GM23338 (cell line): ENCODE data around the gene CCBE1. TPM values are rescaled to one million over a fixed set of nuclear protein-coding genes. Genes with fewer than 3 reads are reported as not detected.

Experiments
- ATAC-seq: fragments of 200-7000 bp; cut with Tn5 transposase; 3 replicates; pipeline ENCODE4 v1.9.1; 2020
- DNase-seq: peaks from one replicate; pipeline ENCODE4 v3.0.0-alpha.2; 2015; ENCODE audit warnings: low spot score
- H2AFZ ChIP-seq: fragments of 200-600 bp; sonication (generic); 2 replicates; pipeline ENCODE4 v1.8.0; 2016; ENCODE audit warnings: antibody characterized with exemption, mild to moderate bottlenecking, moderate library complexity
- H3F3A ChIP-seq: fragments of 200-600 bp; sonication (generic); replicated peaks from 2 replicates; pipeline ENCODE4 v1.8.0; 2017; ENCODE audit warnings: antibody characterized with exemption, mixed run types, low read depth
- H3K27ac ChIP-seq: fragments of 200-600 bp; sonication (generic); 2 replicates; pipeline ENCODE4 v1.6.1; 2016; ENCODE audit warnings: low read depth
- H3K27me3 ChIP-seq: fragments of 200-600 bp; sonication (generic); 2 replicates; pipeline ENCODE4 v1.8.0; 2016; ENCODE audit warnings: mild to moderate bottlenecking, mixed run types, moderate library complexity; ENCODE audit not compliant: insufficient read depth
- H3K36me3 ChIP-seq: fragments of 200-600 bp; sonication (generic); 2 replicates; pipeline ENCODE4 v1.8.0; 2016; ENCODE audit warnings: mild to moderate bottlenecking; ENCODE audit not compliant: insufficient read depth
- H3K4me1 ChIP-seq: fragments of 200-600 bp; sonication (generic); 2 replicates; pipeline ENCODE4 v1.8.0; 2016; ENCODE audit warnings: mild to moderate bottlenecking, moderate library complexity; ENCODE audit not compliant: insufficient read depth
- H3K4me2 ChIP-seq: fragments of 200-600 bp; sonication (generic); 2 replicates; pipeline ENCODE4 v1.7.1; 2017; ENCODE audit warnings: mixed run types
- H3K4me3 ChIP-seq: fragments of 200-600 bp; sonication (generic); 2 replicates; pipeline ENCODE4 v1.6.1; 2016; ENCODE audit warnings: mixed run types
- H3K79me2 ChIP-seq: fragments of 200-600 bp; sonication (generic); replicated peaks from 2 replicates; pipeline ENCODE4 v1.8.0; 2017; ENCODE audit warnings: mild to moderate bottlenecking; ENCODE audit not compliant: insufficient read depth
- H3K9me2 ChIP-seq: fragments of 200-600 bp; sonication (generic); 2 replicates; pipeline ENCODE4 v1.8.0; 2017; ENCODE audit not compliant: insufficient read depth
- H4K20me1 ChIP-seq: fragments of 200-600 bp; sonication (generic); replicated peaks from 2 replicates; pipeline ENCODE4 v1.8.0; 2017; ENCODE audit warnings: mild to moderate bottlenecking; ENCODE audit not compliant: insufficient read depth
- H3K27ac Mint-ChIP-seq: 2 replicates; pipeline ENCODE4 v1.8.0; 2020; ENCODE audit warnings: inconsistent platforms, mild to moderate bottlenecking, moderate library complexity, mixed read lengths
- H3K27me3 Mint-ChIP-seq: 3 replicates; pipeline ENCODE4 v1.8.0; 2022; ENCODE audit warnings: low read depth, mild to moderate bottlenecking, moderate library complexity, mixed read lengths, inconsistent platforms; ENCODE audit not compliant: insufficient read depth, poor library complexity
- H3K36me3 Mint-ChIP-seq: 3 replicates; pipeline ENCODE4 v1.8.0; 2021; ENCODE audit warnings: low read depth, mild to moderate bottlenecking, inconsistent platforms, moderate library complexity, mixed read lengths
- H3K4me1 Mint-ChIP-seq: 3 replicates; pipeline ENCODE4 v1.8.0; 2020; ENCODE audit warnings: mild to moderate bottlenecking, inconsistent platforms, mixed read lengths
- H3K4me3 Mint-ChIP-seq: 3 replicates; pipeline ENCODE4 v1.8.0; 2021; ENCODE audit warnings: moderate library complexity, mild to moderate bottlenecking, inconsistent platforms, mixed read lengths
- H3K9me3 Mint-ChIP-seq: 3 replicates; pipeline ENCODE4 v1.8.0; 2020; ENCODE audit warnings: moderate library complexity, mild to moderate bottlenecking, inconsistent platforms, mixed read lengths
- CREB1 ChIP-seq: fragments of 250-450 bp; sonication (Bioruptor Pico); IDR thresholded peaks from 2 replicates; pipeline ENCODE4 v1.5.0; 2020; ENCODE audit warnings: low read depth, mild to moderate bottlenecking, moderate library complexity
- EZH2 ChIP-seq: fragments of 200-600 bp; sonication (generic); IDR thresholded peaks from one replicate; pipeline ENCODE4 v1.8.0; 2017; ENCODE audit warnings: antibody characterized with exemption, mild to moderate bottlenecking, low read depth; ENCODE audit not compliant: unreplicated experiment
- POLR2AphosphoS5 ChIP-seq: IDR thresholded peaks from 2 replicates; pipeline ENCODE4 v1.6.1; 2016; ENCODE audit warnings: antibody characterized with exemption, low read depth
- STAT1 ChIP-seq: IDR thresholded peaks from one replicate; pipeline ENCODE4 v1.6.1; 2016; ENCODE audit warnings: antibody characterized with exemption; ENCODE audit not compliant: unreplicated experiment
- polyA plus RNA-seq: library from polyadenylated mRNA; unstranded; fragments of >200 nt; fragmentation: Nextera tagmentation; extraction: Ambion mirVana; gene quantifications from 2 replicates; pipeline ENCODE4 v1.2.1, GENCODE V29; 2016
- total RNA-seq: library from RNA; depleted of rRNA; stranded (reverse); fragments of >200 nt; shearing (Covaris generic); gene quantifications from 2 replicates; pipeline ENCODE4 v1.2.3, GENCODE V29; 2014
- TF ChIP-seq, protein P1 (sequence below): IDR thresholded peaks from one replicate; pipeline ENCODE4 v1.6.1; 2018; ENCODE audit warnings: antibody characterized with exemption; ENCODE audit not compliant: unreplicated experiment
- TF ChIP-seq, protein P2 (sequence below): IDR thresholded peaks from 2 replicates; pipeline ENCODE4 v1.6.1; 2016; ENCODE audit warnings: antibody characterized with exemption
- TF ChIP-seq, protein P3 (sequence below), 2 experiments: fragments of 200-600 bp in 1 of 2; sonication (generic) in 1 of 2; conservative IDR thresholded peaks; 2 replicates each; pipeline versions ENCODE4 v1.5.1 to v1.6.1; 2016 to 2017; ENCODE audit warnings: antibody characterized with exemption in 2 of 2, low read depth in 2 of 2, mild to moderate bottlenecking in 2 of 2, moderate library complexity in 1 of 2

CCBE1 gene
- total and polyA plus RNA-seq, 2 experiments from 2014 or later, result 2.1 to 2.6 TPM

DNA sequence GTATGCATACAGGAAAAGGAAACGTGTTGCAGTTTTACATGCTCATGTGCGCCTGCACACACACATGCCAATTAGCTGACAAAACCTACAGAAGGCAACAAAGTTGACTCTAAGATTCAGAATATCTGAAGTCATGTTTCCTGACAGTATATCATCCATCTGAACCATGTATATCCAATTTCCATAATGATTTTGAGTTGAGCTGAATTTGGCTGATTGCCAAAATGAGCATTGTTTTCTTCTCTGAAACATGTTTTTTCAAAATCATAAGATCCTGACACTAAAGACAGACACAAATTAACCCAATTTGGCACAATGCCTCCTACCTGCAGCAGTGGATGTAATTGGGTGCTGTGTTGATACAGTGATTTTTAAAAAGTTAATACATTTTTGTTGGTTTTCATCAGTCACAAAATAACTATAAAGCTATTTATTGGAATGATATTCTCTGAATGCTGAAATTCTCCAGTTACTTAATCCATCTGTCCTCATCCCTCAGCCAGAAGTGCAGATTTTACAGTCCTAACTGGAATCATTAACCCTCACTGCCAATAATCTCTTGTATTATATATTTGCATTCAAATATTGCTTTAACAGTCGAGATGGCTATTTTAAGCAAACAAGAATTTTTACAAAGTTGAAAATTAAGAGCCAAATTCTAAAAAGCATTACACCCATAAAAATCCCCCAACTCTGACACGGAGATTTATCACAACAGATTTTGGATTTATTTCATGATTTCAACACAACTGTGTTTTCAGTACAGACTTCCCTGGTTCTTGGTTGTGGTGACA, 176.5 kb downstream of the CCBE1 start:
- H3K27me3 Mint-ChIP-seq, result no peaks in the 10 kb centered on the region
- H3K9me3 Mint-ChIP-seq, result peaks cover 5% of the 10 kb centered on the region; the same call in 2 of the 3 replicates
- DNase-seq, result no peak
- no peak overlapping the region for H2AFZ ChIP-seq
- H3K36me3 ChIP-seq, result no peaks in the 10 kb centered on the region
- no peak overlapping the region for H3K4me3 Mint-ChIP-seq
- no peaks in the 10 kb centered on the region for H3K27me3 ChIP-seq
- TF ChIP-seq, protein P1, sequence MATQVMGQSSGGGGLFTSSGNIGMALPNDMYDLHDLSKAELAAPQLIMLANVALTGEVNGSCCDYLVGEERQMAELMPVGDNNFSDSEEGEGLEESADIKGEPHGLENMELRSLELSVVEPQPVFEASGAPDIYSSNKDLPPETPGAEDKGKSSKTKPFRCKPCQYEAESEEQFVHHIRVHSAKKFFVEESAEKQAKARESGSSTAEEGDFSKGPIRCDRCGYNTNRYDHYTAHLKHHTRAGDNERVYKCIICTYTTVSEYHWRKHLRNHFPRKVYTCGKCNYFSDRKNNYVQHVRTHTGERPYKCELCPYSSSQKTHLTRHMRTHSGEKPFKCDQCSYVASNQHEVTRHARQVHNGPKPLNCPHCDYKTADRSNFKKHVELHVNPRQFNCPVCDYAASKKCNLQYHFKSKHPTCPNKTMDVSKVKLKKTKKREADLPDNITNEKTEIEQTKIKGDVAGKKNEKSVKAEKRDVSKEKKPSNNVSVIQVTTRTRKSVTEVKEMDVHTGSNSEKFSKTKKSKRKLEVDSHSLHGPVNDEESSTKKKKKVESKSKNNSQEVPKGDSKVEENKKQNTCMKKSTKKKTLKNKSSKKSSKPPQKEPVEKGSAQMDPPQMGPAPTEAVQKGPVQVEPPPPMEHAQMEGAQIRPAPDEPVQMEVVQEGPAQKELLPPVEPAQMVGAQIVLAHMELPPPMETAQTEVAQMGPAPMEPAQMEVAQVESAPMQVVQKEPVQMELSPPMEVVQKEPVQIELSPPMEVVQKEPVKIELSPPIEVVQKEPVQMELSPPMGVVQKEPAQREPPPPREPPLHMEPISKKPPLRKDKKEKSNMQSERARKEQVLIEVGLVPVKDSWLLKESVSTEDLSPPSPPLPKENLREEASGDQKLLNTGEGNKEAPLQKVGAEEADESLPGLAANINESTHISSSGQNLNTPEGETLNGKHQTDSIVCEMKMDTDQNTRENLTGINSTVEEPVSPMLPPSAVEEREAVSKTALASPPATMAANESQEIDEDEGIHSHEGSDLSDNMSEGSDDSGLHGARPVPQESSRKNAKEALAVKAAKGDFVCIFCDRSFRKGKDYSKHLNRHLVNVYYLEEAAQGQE, result no peak
- no peak overlapping the region for H3K27ac Mint-ChIP-seq
- H3K36me3 Mint-ChIP-seq, result no peaks in the 10 kb centered on the region
- no peak overlapping the region for H3K4me2 ChIP-seq
- H3K4me1 Mint-ChIP-seq, result peaks cover 9% of the 10 kb centered on the region; the same call in 2 of the 3 replicates
- no peaks in the 10 kb centered on the region for H3K4me1 ChIP-seq
- no peak overlapping the region for H3K4me3 ChIP-seq
- H4K20me1 ChIP-seq, result no peaks in the 10 kb centered on the region; the same call in 1 of the 2 replicates
- H3K79me2 ChIP-seq, result no peaks in the 10 kb centered on the region
- H3K27ac ChIP-seq, result no peak overlapping the region
- H3F3A ChIP-seq, result no peaks in the 10 kb centered on the region
- no peaks in the 10 kb centered on the region for H3K9me2 ChIP-seq
- no peak for ATAC-seq

DNA sequence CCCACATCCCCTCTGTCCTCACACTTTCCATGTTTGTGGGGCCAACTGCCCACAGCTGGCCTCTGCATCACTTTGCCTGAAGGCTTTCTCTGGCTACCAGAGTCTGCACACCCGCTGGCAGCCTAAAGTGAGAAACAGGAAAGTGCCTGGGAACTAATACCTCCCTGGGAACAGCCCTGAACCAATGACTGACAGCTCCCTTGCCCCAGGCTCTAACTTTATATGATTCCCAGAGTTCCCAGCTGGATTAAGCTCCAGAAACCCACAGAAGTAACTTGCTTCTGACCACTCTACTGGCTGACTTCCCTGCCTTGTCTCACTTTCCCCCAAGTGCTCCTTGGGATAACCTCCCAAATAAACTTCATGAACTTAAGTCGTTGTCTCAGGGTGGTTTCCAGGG, 178.5 kb downstream of the CCBE1 start:
- H3K27ac ChIP-seq, result no peak overlapping the region
- H3F3A ChIP-seq, result no peaks in the 10 kb centered on the region
- H3K36me3 Mint-ChIP-seq, result no peaks in the 10 kb centered on the region
- no peaks in the 10 kb centered on the region for H3K36me3 ChIP-seq
- no peaks in the 10 kb centered on the region; the same call in 1 of the 2 replicates for H4K20me1 ChIP-seq
- no peak overlapping the region for H3K27ac Mint-ChIP-seq
- no peak overlapping the region for H3K4me3 Mint-ChIP-seq
- H3K27me3 Mint-ChIP-seq, result peaks cover 2% of the 10 kb centered on the region
- H2AFZ ChIP-seq, result no peak overlapping the region
- H3K4me3 ChIP-seq, result no peak overlapping the region
- TF ChIP-seq STAT1, result no peak
- TF ChIP-seq POLR2AphosphoS5, result no peak
- no peak for TF ChIP-seq EZH2
- no peak for TF ChIP-seq CREB1 (CRISPR knock-in tag)
- TF ChIP-seq, protein P2, sequence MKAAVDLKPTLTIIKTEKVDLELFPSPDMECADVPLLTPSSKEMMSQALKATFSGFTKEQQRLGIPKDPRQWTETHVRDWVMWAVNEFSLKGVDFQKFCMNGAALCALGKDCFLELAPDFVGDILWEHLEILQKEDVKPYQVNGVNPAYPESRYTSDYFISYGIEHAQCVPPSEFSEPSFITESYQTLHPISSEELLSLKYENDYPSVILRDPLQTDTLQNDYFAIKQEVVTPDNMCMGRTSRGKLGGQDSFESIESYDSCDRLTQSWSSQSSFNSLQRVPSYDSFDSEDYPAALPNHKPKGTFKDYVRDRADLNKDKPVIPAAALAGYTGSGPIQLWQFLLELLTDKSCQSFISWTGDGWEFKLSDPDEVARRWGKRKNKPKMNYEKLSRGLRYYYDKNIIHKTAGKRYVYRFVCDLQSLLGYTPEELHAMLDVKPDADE, result no peak
- TF ChIP-seq, protein P3, sequence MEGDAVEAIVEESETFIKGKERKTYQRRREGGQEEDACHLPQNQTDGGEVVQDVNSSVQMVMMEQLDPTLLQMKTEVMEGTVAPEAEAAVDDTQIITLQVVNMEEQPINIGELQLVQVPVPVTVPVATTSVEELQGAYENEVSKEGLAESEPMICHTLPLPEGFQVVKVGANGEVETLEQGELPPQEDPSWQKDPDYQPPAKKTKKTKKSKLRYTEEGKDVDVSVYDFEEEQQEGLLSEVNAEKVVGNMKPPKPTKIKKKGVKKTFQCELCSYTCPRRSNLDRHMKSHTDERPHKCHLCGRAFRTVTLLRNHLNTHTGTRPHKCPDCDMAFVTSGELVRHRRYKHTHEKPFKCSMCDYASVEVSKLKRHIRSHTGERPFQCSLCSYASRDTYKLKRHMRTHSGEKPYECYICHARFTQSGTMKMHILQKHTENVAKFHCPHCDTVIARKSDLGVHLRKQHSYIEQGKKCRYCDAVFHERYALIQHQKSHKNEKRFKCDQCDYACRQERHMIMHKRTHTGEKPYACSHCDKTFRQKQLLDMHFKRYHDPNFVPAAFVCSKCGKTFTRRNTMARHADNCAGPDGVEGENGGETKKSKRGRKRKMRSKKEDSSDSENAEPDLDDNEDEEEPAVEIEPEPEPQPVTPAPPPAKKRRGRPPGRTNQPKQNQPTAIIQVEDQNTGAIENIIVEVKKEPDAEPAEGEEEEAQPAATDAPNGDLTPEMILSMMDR (conservative IDR thresholded peaks at IDR 0.05; ENCODE audit: low read depth in 2 of 2), result no peak
- H3K4me2 ChIP-seq, result no peak overlapping the region
- no peak for DNase-seq
- no peaks in the 10 kb centered on the region for H3K9me2 ChIP-seq
- H3K4me1 ChIP-seq, result no peaks in the 10 kb centered on the region
- no peaks in the 10 kb centered on the region for H3K79me2 ChIP-seq
- H3K27me3 ChIP-seq, result no peaks in the 10 kb centered on the region
- H3K4me1 Mint-ChIP-seq, result peaks cover 9% of the 10 kb centered on the region; the same call in 2 of the 3 replicates
- H3K9me3 Mint-ChIP-seq, result no peaks in the 10 kb centered on the region
- ATAC-seq, result no peak
